ENCODE results near the gene HSD3B1. TPM values are rescaled to one million over a fixed set of nuclear protein-coding genes. Genes with fewer than 3 reads are reported as not detected.
"Not testable (repeated sequence)": the region's sequence is repeated elsewhere in the genome, so short reads cannot be mapped to it uniquely, and the experiment has no call there.

Gene HSD3B1
- total RNA-seq, 6 donors from 2014 or later = not detected

- no peaks in the 10 kb centered on the region for H3K9me3 ChIP-seq
- TF ChIP-seq POLR2AphosphoS5 (IDR thresholded peaks at IDR 0.05) = no peak
- TF ChIP-seq CTCF (IDR thresholded peaks at IDR 0.05) = no peak
- TF ChIP-seq EP300 (IDR thresholded peaks at IDR 0.05) = no peak
- TF ChIP-seq POLR2A (IDR thresholded peaks at IDR 0.05) = no peak
- WGBS, 2 donors = 88 to 100% methylated on average over 1 of the region's 1 CpG
- no peaks in the 10 kb centered on the region for H3K36me3 ChIP-seq
- H3K27ac ChIP-seq = no peak overlapping the region
- no peak overlapping the region for H3K4me3 ChIP-seq
- ATAC-seq (ENCODE audit: low FRiP score in 2 of 2) (no peak), DNase-seq (no peak)
- H3K27me3 ChIP-seq = no peaks in the 10 kb centered on the region
- H3K4me1 ChIP-seq = no peaks in the 10 kb centered on the region
These were observed 40.3 kb downstream of the HSD3B1 start for GRCh38 chr1:119547306-119547705.

- Histone ChIP-seq H3K9me3 (no peaks in the 10 kb centered on the region), H3K27me3 (no peaks in the 10 kb centered on the region), H3K36me3 (no peaks in the 10 kb centered on the region), H3K4me3 (no peak overlapping the region), H3K4me1 (no peaks in the 10 kb centered on the region), H3K27ac (no peak overlapping the region)
- ATAC-seq (ENCODE audit: low FRiP score in 2 of 2) (no peak), DNase-seq (no peak)
- TF ChIP-seq EP300 (IDR thresholded peaks at IDR 0.05) = no peak
- TF ChIP-seq POLR2AphosphoS5 (IDR thresholded peaks at IDR 0.05) = no peak
- no peak for TF ChIP-seq CTCF (IDR thresholded peaks at IDR 0.05)
- TF ChIP-seq POLR2A (IDR thresholded peaks at IDR 0.05) = no peak
- WGBS, 2 donors = 85 to 96% methylated on average over 6 to 7 of the region's 7 CpGs
These were observed 40.8 kb downstream of the HSD3B1 start for GRCh38 chr1:119547805-119548204.

GRCh38 chr1:119549719-119550132, 42.7 kb downstream of the HSD3B1 start:
- Histone ChIP-seq H3K27ac (no peak overlapping the region), H3K36me3 (no peaks in the 10 kb centered on the region), H3K27me3 (no peaks in the 10 kb centered on the region), H3K9me3 (no peaks in the 10 kb centered on the region), H3K4me3 (no peak overlapping the region), H3K4me1 (peaks cover 0 to 9% (median 0%) of the 10 kb centered on the region in 4 donors)
- TF ChIP-seq CTCF (IDR thresholded peaks at IDR 0.05) = peak in 5 of 6 experiments; percentile 36 to 43 (median 39)
- TF ChIP-seq POLR2A (IDR thresholded peaks at IDR 0.05) = no peak
- TF ChIP-seq POLR2AphosphoS5 (IDR thresholded peaks at IDR 0.05) = no peak
- no peak for TF ChIP-seq EP300 (IDR thresholded peaks at IDR 0.05)
- ATAC-seq (ENCODE audit: low FRiP score in 2 of 2) (peak; percentile 67 to 75), DNase-seq (peak in 1 of 2 donors; percentile 58)
- WGBS, 2 donors = 65 to 69% methylated on average over 4 of the region's 4 CpGs

DNA sequence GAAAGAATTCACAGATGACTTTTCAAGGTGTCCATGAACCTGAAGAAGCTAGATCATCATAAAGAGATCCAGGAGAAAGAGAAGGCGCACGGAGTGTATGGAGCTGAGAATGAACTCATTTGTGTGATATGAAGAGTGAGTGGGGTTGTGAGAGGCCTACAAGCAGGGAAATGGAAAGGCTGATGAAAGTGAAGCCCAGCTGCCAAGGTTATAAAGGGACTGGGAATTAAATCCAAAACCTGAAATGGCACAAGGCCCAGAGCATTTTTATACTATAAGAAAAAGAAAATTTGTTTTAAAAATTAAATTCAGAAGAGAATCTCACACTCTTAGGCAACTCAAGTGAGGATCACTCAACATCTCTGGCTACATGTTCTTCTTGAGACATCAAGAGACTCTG, 43.4 kb downstream of the HSD3B1 start:
- WGBS, 2 donors = 86 to 90% methylated on average over 2 of the region's 2 CpGs
- Histone ChIP-seq H3K4me1 (peaks cover 0 to 10% (median 0%) of the 10 kb centered on the region in 4 donors), H3K4me3 (no peak overlapping the region), H3K27me3 (no peaks in the 10 kb centered on the region), H3K9me3 (no peaks in the 10 kb centered on the region), H3K36me3 (no peaks in the 10 kb centered on the region), H3K27ac (no peak overlapping the region)
- DNase-seq = no peak
- TF ChIP-seq POLR2A (IDR thresholded peaks at IDR 0.05) (no peak), CTCF (IDR thresholded peaks at IDR 0.05) (no peak), EP300 (IDR thresholded peaks at IDR 0.05) (no peak), POLR2AphosphoS5 (IDR thresholded peaks at IDR 0.05) (no peak)
- ATAC-seq (ENCODE audit: low FRiP score in 2 of 2) = no peak

DNA sequence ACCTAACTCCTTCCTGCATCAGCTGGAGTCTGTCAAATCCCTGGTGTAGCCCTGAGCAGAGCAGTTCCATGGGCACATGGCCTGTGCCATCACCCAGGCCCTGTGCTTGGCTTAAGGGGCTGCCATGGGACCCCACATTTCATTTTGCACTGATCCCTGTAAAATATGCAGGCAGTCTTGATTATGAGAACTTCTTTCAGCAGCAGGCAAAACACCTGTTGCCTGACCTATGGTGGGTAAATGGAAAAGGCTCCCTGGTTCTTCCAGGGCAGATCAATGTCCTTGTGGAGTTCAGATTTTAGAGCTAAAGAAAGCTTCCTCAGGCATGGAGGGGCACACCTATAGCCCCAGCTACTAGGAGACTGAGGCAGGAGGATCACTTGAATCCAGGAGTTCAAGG, 44.2 kb downstream of the HSD3B1 start:
- no peaks in the 10 kb centered on the region for H3K27me3 ChIP-seq
- H3K9me3 ChIP-seq = no peaks in the 10 kb centered on the region
- no peak overlapping the region for H3K4me3 ChIP-seq
- TF ChIP-seq CTCF (IDR thresholded peaks at IDR 0.05) (no peak), POLR2AphosphoS5 (IDR thresholded peaks at IDR 0.05) (no peak), POLR2A (IDR thresholded peaks at IDR 0.05) (no peak), EP300 (IDR thresholded peaks at IDR 0.05) (no peak)
- ATAC-seq (ENCODE audit: low FRiP score in 2 of 2) (no peak), DNase-seq (no peak)
- peaks cover 0 to 10% (median 0%) of the 10 kb centered on the region in 4 donors for H3K4me1 ChIP-seq
- no peaks in the 10 kb centered on the region for H3K36me3 ChIP-seq
- H3K27ac ChIP-seq = no peak overlapping the region

DNA sequence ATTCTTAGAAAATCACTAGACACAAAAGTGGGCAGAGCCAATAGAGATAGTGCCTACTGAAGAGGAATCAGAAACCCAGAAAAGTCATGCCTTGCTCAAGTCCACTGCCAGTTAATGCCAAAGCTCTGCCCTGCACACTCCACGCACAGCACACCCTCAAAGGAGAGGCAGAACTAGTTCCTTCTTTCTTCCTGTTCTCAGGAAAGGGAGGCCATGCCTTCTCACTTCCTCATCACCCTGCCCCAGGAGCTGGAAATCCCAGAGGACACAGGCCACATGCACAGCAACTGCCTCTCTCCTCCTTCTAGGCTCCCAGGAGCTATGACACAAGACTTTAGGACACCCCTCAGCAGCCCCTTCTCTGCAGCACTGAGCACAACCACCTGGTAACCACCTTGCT, 45.6 kb downstream of the HSD3B1 start:
- H3K9me3 ChIP-seq, H3K36me3 ChIP-seq, H3K4me3 ChIP-seq, H3K4me1 ChIP-seq, H3K27me3 ChIP-seq, DNase-seq, H3K27ac ChIP-seq: not testable (repeated sequence)
- peak in 1 of 2 donors; percentile 18 for ATAC-seq (ENCODE audit: low FRiP score in 2 of 2)
- WGBS, 2 donors = 64% methylated on average over 1 of the region's 1 CpG

DNA sequence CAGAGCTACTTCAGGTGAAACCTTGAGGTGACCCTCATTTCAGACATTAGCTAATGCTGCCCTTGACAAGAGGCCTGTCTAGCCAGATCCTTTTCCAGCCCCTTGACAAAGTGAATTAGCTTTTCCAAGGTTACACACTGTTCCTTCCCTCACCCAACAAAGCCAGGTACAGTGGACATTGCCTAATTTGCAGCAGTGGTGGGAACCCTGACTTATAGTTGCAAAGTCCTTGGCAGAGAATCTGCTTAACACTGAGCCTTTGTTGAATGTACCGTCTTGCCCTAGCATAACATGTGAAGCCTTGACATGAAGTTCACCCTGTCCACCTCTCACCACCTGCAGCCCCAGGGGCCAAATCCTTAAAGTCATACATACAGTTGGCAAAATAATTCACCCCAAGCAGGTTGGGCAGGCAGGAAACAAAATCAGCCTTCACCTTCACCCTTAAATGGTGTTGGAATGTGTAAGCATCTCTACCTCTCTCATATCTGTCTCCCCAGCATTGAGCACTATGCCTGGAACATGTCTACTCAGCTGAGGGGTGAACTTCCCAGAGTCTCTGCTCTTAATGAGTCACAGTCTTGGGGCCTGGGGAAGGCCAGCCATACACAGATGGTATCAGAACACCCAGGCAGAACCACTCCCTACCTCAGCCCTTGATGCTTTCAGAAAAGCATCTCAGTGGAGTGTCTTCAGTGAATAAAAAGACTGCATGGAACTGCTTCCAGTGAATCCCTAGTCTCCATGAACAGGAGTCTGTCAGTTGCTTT, 46.5 kb downstream of the HSD3B1 start:
- H3K27me3 ChIP-seq, H3K4me3 ChIP-seq, H3K4me1 ChIP-seq, H3K27ac ChIP-seq, DNase-seq, H3K36me3 ChIP-seq, H3K9me3 ChIP-seq: not testable (repeated sequence)
- 80 to 100% methylated on average over 1 of the region's 1 CpG for WGBS, 2 donors
- ATAC-seq (ENCODE audit: low FRiP score in 2 of 2) = peak in 1 of 2 donors; percentile 64

All from upper lobe of left lung (tissue), 6 donors.